ENCODE data around the gene CCDC141. TPM values are rescaled to one million over a fixed set of nuclear protein-coding genes. Genes with fewer than 3 reads are reported as not detected.
A peak's percentile ranks its signal among the peaks of the same experiment; 100 is the strongest.
"Not testable (repeated sequence)": the region's sequence is repeated elsewhere in the genome, so short reads cannot be mapped to it uniquely, and the experiment has no call there.

Gene CCDC141
- polyA plus RNA-seq, 1 donor, result 0.70 TPM

GRCh38 chr2:179070895-179071294 is 21.0 kb upstream of the CCDC141 start:
- H3K9me3 ChIP-seq (ENCODE audit: control insufficient read depth, low read depth, low read length), result peaks cover 3% of the 10 kb centered on the region
- H3K4me1 ChIP-seq (ENCODE audit: control insufficient read depth, insufficient read depth, low read length), result no peaks in the 10 kb centered on the region
- H3K27ac ChIP-seq (ENCODE audit: low read length), result no peak overlapping the region
- WGBS (ENCODE audit: insufficient coverage, low lambda C conversion rate), result 100% methylated on average over 1 of the region's 2 CpGs
- H3K27me3 ChIP-seq (ENCODE audit: control insufficient read depth, insufficient read depth, low read length), result no peaks in the 10 kb centered on the region
- DNase-seq, result no peak
- H3K36me3 ChIP-seq (ENCODE audit: control insufficient read depth, insufficient read depth, low read length), result no peaks in the 10 kb centered on the region
- H3K4me3 ChIP-seq (ENCODE audit: low read length), result no peak overlapping the region

GRCh38 chr2:179069685-179070084 is 19.7 kb upstream of the CCDC141 start:
- Histone ChIP-seq H3K36me3 (ENCODE audit: control insufficient read depth, insufficient read depth, low read length) (no peaks in the 10 kb centered on the region), H3K9me3 (ENCODE audit: control insufficient read depth, low read depth, low read length) (peaks cover 3% of the 10 kb centered on the region), H3K27ac (ENCODE audit: low read length) (no peak overlapping the region), H3K27me3 (ENCODE audit: control insufficient read depth, insufficient read depth, low read length) (no peaks in the 10 kb centered on the region), H3K4me3 (ENCODE audit: low read length) (no peak overlapping the region), H3K4me1 (ENCODE audit: control insufficient read depth, insufficient read depth, low read length) (no peaks in the 10 kb centered on the region)
- WGBS (ENCODE audit: insufficient coverage, low lambda C conversion rate), result no CpG with 5 or more reads among the region's 1 CpG
- no peak for DNase-seq

- H3K27me3 ChIP-seq (ENCODE audit: control insufficient read depth, insufficient read depth, low read length), result no peaks in the 10 kb centered on the region
- H3K27ac ChIP-seq (ENCODE audit: low read length), result no peak overlapping the region
- no peaks in the 10 kb centered on the region for H3K36me3 ChIP-seq (ENCODE audit: control insufficient read depth, insufficient read depth, low read length)
- no CpG with 5 or more reads among the region's 2 CpGs for WGBS (ENCODE audit: insufficient coverage, low lambda C conversion rate)
- DNase-seq, result no peak
- no peaks in the 10 kb centered on the region for H3K4me1 ChIP-seq (ENCODE audit: control insufficient read depth, insufficient read depth, low read length)
- no peak overlapping the region for H3K4me3 ChIP-seq (ENCODE audit: low read length)
- H3K9me3 ChIP-seq (ENCODE audit: control insufficient read depth, low read depth, low read length), result peaks cover 3% of the 10 kb centered on the region
Measured at GRCh38 chr2:179068991-179069643, 19.2 kb upstream of the CCDC141 start.

- H3K4me1 ChIP-seq (ENCODE audit: control insufficient read depth, insufficient read depth, low read length), result no peaks in the 10 kb centered on the region
- WGBS (ENCODE audit: insufficient coverage, low lambda C conversion rate), result 93% methylated on average over 2 of the region's 2 CpGs
- H3K4me3 ChIP-seq (ENCODE audit: low read length), result no peak overlapping the region
- H3K27ac ChIP-seq (ENCODE audit: low read length), result no peak overlapping the region
- DNase-seq, result no peak
- no peaks in the 10 kb centered on the region for H3K27me3 ChIP-seq (ENCODE audit: control insufficient read depth, insufficient read depth, low read length)
- H3K9me3 ChIP-seq (ENCODE audit: control insufficient read depth, low read depth, low read length), result no peaks in the 10 kb centered on the region
- no peaks in the 10 kb centered on the region for H3K36me3 ChIP-seq (ENCODE audit: control insufficient read depth, insufficient read depth, low read length)
Measured at GRCh38 chr2:179059026-179059700, 9.2 kb upstream of the CCDC141 start.

- Histone ChIP-seq H3K4me3 (ENCODE audit: low read length) (no peak overlapping the region), H3K9me3 (ENCODE audit: control insufficient read depth, low read depth, low read length) (no peaks in the 10 kb centered on the region), H3K36me3 (ENCODE audit: control insufficient read depth, insufficient read depth, low read length) (no peaks in the 10 kb centered on the region), H3K4me1 (ENCODE audit: control insufficient read depth, insufficient read depth, low read length) (no peaks in the 10 kb centered on the region), H3K27me3 (ENCODE audit: control insufficient read depth, insufficient read depth, low read length) (no peaks in the 10 kb centered on the region), H3K27ac (ENCODE audit: low read length) (no peak overlapping the region)
- WGBS (ENCODE audit: insufficient coverage, low lambda C conversion rate), result no CpG with 5 or more reads among the region's 5 CpGs
- DNase-seq, result no peak
Measured at GRCh38 chr2:179057737-179058136, 7.8 kb upstream of the CCDC141 start.

- H3K4me3 ChIP-seq (ENCODE audit: low read length); H3K27me3 ChIP-seq (ENCODE audit: control insufficient read depth, insufficient read depth, low read length); H3K9me3 ChIP-seq (ENCODE audit: control insufficient read depth, low read depth, low read length); H3K36me3 ChIP-seq (ENCODE audit: control insufficient read depth, insufficient read depth, low read length); DNase-seq; H3K27ac ChIP-seq (ENCODE audit: low read length): not testable (repeated sequence)
- peaks cover 17% of the 10 kb centered on the region for H3K4me1 ChIP-seq (ENCODE audit: control insufficient read depth, insufficient read depth, low read length)
- WGBS (ENCODE audit: insufficient coverage, low lambda C conversion rate), result no CpG with 5 or more reads among the region's 3 CpGs
Measured at GRCh38 chr2:179053568-179053967, 3.6 kb upstream of the CCDC141 start.

- no peak overlapping the region for H3K4me3 ChIP-seq (ENCODE audit: low read length)
- no peaks in the 10 kb centered on the region for H3K27me3 ChIP-seq (ENCODE audit: control insufficient read depth, insufficient read depth, low read length)
- no peaks in the 10 kb centered on the region for H3K9me3 ChIP-seq (ENCODE audit: control insufficient read depth, low read depth, low read length)
- H3K36me3 ChIP-seq (ENCODE audit: control insufficient read depth, insufficient read depth, low read length), result peaks cover 3% of the 10 kb centered on the region
- peaks cover 19% of the 10 kb centered on the region for H3K4me1 ChIP-seq (ENCODE audit: control insufficient read depth, insufficient read depth, low read length)
- no peak overlapping the region for H3K27ac ChIP-seq (ENCODE audit: low read length)
- WGBS (ENCODE audit: insufficient coverage, low lambda C conversion rate), result no CpG with 5 or more reads among the region's 4 CpGs
- DNase-seq, result peak; percentile 23 to 36
Measured at GRCh38 chr2:179051250-179051649, 1.3 kb upstream of the CCDC141 start.

GRCh38 chr2:179050755-179051154 is 818 bp upstream of the CCDC141 start:
- Histone ChIP-seq H3K4me1 (ENCODE audit: control insufficient read depth, insufficient read depth, low read length) (peaks cover 19% of the 10 kb centered on the region), H3K27me3 (ENCODE audit: control insufficient read depth, insufficient read depth, low read length) (no peaks in the 10 kb centered on the region), H3K27ac (ENCODE audit: low read length) (peak overlapping the region; percentile 12), H3K9me3 (ENCODE audit: control insufficient read depth, low read depth, low read length) (no peaks in the 10 kb centered on the region), H3K36me3 (ENCODE audit: control insufficient read depth, insufficient read depth, low read length) (peaks cover 5% of the 10 kb centered on the region), H3K4me3 (ENCODE audit: low read length) (no peak overlapping the region)
- DNase-seq, result no peak

GRCh38 chr2:179049203-179049545 is 763 bp downstream of the CCDC141 start:
- peak overlapping the region; percentile 37 for H3K4me3 ChIP-seq (ENCODE audit: low read length)

GRCh38 chr2:179048099-179048498 is 1.8 kb downstream of the CCDC141 start:
- Histone ChIP-seq H3K27ac (ENCODE audit: low read length) (no peak overlapping the region), H3K4me3 (ENCODE audit: low read length) (peak overlapping the region; percentile 37), H3K36me3 (ENCODE audit: control insufficient read depth, insufficient read depth, low read length) (peaks cover 5% of the 10 kb centered on the region), H3K4me1 (ENCODE audit: control insufficient read depth, insufficient read depth, low read length) (peaks cover 19% of the 10 kb centered on the region), H3K9me3 (ENCODE audit: control insufficient read depth, low read depth, low read length) (no peaks in the 10 kb centered on the region), H3K27me3 (ENCODE audit: control insufficient read depth, insufficient read depth, low read length) (no peaks in the 10 kb centered on the region)
- DNase-seq, result no peak
- WGBS (ENCODE audit: insufficient coverage, low lambda C conversion rate), result 50% methylated on average over 2 of the region's 2 CpGs

More at GRCh38 chr2:179049203-179049545, 763 bp downstream of the CCDC141 start:
- Histone ChIP-seq H3K4me1 (ENCODE audit: control insufficient read depth, insufficient read depth, low read length) (peaks cover 19% of the 10 kb centered on the region), H3K27ac (ENCODE audit: low read length) (peak overlapping the region; percentile 26), H3K9me3 (ENCODE audit: control insufficient read depth, low read depth, low read length) (no peaks in the 10 kb centered on the region), H3K36me3 (ENCODE audit: control insufficient read depth, insufficient read depth, low read length) (peaks cover 5% of the 10 kb centered on the region), H3K27me3 (ENCODE audit: control insufficient read depth, insufficient read depth, low read length) (no peaks in the 10 kb centered on the region)
- DNase-seq, result peak in 1 of 2 donors; percentile 22
- no CpG with 5 or more reads among the region's 4 CpGs for WGBS (ENCODE audit: insufficient coverage, low lambda C conversion rate)

- H3K9me3 ChIP-seq (ENCODE audit: control insufficient read depth, low read depth, low read length); DNase-seq; H3K36me3 ChIP-seq (ENCODE audit: control insufficient read depth, insufficient read depth, low read length); H3K27ac ChIP-seq (ENCODE audit: low read length); H3K27me3 ChIP-seq (ENCODE audit: control insufficient read depth, insufficient read depth, low read length); H3K4me3 ChIP-seq (ENCODE audit: low read length): not testable (repeated sequence)
- peaks cover 10% of the 10 kb centered on the region for H3K4me1 ChIP-seq (ENCODE audit: control insufficient read depth, insufficient read depth, low read length)
- no CpG with 5 or more reads among the region's 1 CpG for WGBS (ENCODE audit: insufficient coverage, low lambda C conversion rate)
Measured at GRCh38 chr2:179045602-179046001, 4.3 kb downstream of the CCDC141 start.

All from large intestine (tissue), 3 donors.